Myocyte (in vitro differentiated cells): ENCODE measurements around the gene NMNAT3. TPM values are rescaled to one million over a fixed set of nuclear protein-coding genes. Genes with fewer than 3 reads are reported as not detected.

ENCODE experiments used
- DNase-seq: peaks from one replicate; pipeline ENCODE4 v3.0.0-alpha.2; 2012; ENCODE audit warnings: low read depth
- total RNA-seq: library from RNA; depleted of rRNA; stranded (reverse); fragments of >200 nt; gene quantifications from 2 replicates; pipeline ENCODE4 v1.2.3, GENCODE V29; 2014

NMNAT3 gene
- total RNA-seq, 1 donor from 2014 or later = not detected

DNA sequence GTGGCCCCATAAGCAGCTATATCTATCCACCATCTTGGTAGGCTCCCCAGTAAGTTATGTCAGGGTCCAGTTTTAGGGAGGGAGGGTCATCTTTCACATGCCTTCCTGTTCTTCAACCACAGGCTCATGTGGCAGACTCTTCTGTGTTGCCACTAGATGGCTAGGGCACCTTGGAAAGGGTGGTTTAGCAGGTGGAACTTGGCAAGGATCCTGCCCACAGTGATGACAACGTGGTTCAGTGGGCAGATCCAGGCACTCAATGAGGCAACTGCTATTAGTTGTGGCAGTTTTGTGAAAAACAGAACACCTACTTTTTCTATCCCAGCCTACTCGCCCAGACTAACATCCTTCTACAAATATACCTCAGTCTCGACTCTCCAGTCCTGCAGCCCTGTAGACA lies 131.0 kb downstream of the NMNAT3 start:
- no peak for DNase-seq

DNA sequence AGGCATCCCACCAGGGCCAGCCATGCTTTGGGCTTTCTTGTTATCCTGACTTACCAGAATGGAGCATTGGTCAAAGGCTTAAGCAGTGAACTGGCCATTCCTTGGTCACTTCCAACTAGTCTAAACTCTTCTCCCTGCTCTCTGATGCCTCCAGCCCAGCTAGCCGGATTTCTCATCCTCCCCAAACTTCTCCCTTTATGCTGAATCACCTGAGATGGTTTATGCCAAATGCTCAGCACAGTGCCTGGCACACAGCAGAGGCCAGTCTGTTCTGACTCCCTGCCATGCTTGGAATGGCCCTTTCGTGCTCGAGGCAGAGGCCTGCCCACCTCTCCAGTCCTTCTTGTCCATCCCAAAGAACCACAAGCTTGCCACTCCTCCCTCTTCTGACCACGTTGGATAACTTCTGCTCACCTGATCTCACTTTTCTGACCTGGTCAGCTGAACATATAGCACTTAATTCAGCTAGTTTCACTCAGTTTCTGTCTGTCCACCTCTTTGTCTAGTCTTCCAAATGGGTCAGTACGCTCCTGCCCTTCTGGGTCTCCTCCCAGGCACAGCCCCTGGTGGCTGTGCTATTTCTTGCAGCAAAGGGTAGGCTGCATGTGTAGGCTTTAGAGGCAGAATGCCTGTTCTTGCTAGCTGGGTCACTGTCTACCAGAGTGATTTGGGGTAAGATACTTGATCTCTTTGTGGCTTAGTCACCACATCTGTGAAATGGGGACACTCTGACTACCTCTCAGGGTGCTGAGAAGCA lies 136.1 kb downstream of the NMNAT3 start:
- no peak for DNase-seq

DNA sequence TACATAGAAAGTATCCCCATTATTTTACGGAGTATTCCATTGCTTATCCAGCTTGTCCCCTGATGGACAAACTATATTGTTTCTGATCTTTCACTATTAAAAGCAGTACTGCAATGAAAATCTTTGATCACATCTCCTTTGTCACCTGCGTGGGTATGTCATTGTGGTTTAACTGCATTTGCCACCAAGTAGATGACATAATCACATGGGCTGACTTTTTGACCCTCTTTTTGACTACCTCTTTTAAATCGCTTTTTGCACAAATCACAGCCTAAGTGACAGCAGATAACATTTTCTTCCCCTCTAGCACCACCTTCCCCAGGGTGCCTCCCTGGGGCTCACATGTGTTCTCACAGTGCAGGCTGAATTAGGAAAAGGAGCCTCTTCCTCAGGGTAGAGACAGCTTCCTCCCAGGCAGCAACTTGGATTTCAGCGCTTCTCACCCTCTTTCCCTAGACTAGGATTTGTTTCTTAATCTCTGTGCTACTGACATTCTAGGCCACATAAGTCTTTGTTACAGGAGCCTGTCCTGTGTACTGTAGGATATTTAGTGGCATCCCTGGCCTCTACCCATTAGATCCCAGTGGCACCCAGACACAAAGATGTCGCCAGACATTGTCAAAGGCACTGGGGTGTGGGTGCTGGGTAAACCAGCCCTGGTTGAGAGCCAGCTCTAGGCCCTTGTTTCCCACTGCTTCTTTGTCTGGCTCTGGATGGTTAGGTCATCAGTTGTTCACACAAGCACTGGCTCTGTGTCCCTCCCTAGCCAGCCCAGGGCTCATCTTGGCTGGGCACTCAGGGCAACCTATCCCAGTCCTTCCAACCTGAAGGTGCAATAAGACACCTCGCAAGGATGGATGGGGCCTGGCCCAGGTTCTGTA lies 136.9 kb downstream of the NMNAT3 start:
- no peak for DNase-seq

DNA sequence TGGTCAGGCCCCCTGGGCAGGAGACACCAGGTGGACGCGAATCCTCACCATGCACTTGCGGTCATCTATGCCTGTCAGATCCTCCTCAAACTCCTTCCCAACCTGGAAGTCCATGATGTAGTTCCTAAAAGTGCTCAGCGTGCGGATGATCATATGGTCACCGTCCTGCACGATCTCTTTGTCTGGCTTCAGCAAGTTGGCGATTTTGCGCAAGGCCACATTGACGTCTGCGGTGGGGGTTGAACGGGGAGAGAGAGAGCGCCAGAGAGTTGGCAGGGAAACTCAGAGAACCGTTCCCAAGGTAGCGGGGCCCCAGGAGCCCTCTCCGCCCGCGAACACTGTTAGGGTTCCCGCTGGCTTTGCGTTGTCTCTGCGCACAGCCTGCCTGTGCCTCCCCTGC lies 139.0 kb downstream of the NMNAT3 start:
- DNase-seq = no peak

DNA sequence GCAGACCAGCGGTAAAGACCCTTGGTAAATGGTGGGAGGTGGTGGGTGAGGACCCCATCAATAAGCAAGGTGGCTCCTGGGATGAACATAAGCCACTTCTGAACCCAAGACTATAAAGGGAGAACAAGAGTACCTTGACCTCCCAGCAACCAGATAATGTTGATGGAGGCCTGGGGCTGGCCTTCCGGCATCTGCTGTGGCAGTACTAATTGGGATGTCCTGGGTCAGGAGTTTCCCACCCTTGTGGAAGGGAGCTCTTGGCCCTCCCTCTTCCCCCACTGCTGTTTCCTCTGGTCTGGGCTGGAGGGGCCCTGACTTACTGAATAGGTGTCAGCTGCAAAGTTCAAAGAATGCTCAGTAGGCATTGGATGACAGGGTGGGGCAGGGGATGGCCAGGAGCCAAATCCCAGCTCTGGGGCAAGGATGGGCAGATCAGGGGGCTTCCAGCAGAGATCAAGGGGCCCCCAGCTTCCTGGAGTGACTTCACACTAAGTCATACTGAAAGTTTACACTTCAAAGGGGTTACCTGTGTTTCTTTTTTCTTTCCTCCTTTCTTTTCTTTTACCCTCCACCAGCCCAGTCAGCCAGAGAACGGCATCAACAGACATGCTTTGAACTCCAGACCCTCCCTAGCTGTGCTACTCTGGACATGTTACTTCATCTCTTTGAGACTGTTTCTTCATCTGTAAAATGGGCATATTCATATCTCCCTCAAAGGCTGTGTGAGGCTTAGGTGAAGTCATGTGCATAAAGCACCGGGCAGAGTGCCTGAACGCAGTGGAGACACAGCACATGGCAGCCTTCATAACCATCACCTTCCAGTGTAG lies 139.8 kb downstream of the NMNAT3 start:
- DNase-seq = no peak

DNA sequence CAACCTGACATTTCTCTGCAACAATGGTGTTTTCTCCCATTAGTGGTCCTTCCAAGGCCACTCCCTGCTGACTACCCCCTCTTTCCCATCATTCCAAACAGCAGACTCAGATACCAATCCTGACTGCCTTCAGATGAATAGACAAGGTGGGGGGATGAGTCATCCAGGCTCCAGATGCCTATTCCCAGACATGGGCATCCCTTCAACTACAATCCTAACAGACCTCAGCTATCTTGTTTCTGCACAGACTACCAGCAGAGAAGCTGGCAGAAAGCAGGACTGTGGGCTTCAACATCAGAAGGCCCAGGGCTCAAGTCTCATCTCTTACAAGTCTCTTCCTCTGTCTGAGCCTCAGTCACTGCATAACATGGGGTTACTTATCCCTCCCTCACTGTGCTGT lies 140.4 kb downstream of the NMNAT3 start:
- peak; percentile 48 for DNase-seq

DNA sequence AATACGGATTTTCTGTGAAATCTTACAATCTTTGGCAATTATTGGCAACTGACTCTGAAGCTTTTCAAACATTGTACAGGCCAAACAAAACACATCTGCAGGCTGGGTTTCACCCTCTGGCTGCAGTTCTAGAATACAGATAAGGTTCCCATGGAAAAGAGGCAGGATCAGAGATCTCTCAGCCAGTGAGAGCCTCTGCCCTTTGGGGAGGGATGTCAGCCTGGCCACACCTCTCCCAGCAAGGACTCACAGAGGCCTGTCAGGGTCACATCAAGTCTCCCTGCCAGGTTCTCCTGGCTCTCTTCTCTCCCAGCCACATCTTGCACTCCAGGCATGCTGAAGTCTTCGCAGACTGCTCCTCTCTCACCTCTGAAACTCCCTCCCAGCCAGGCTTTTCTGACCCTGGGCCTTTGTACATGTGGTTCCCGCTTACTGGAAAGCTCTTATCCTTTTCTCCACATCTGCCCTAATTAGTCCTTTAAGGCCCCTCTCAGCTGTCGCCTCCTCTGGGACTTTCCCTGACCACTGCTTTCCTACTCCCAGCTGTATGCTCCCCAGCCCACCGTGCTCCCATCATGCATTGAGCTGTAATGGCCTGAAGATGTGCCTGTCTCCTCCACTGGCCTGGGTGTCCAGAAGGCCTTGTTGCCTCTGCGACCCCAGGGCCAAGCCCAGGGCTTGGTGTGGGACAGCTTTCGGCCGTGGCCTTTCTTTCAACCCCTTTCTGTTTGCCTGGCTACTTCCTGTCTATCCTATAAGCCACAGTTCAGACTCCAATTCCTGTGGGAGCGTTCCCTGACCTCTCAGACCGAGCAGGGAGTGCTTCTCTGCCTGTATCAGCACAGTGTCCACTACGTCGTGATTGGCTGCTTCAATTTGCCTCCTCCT lies 142.5 kb downstream of the NMNAT3 start:
- peak; percentile 53 for DNase-seq

DNA sequence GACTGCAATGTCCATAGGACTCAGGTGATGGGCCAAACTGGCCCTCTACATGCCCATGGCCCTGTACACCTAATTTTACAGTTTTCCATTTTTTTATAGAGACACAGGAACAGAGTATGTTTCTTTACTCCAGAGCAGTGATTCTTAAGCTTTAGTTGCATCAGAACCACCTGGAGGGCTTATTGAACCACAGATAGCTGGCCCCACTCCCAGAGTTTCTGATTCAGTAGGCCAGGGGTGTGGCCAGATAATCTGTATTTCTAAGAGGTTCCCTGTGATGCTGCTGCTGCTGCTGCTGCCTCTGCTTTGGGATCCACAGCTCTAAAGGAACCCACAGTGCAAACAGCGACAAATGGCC lies 143.3 kb downstream of the NMNAT3 start:
- peak; percentile 60 for DNase-seq

DNA sequence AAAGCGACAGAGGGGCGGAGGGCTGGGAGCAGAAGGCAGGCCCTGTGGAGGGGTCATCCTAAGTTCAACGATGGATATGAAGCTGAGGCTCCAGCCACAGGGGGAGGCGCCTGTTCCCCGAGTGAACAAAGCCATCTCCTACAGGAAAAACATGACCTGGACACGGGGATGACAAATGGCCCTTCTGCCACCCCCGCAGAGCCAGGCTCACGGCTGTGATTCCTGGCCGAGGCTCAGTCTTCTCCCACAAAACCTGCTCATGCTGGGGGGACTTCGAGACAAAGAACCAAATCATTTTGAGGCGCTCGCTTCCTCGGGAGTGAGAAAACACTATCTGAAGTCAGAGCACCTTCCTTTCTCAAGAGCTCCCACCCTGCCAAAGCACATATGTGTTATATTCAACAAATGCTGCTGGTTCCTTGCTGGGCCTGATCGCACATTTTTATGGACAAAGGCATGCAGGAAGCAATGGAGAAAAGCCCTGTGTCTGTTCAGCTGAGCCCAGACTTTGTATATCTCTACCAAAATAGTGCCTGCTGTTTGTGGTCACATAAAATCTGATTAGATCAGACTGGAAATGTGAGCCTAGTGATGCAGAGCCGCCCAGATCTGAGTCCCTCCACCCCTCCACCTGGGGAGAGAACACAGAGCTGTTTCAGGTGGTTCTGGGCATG lies 143.9 kb downstream of the NMNAT3 start:
- DNase-seq = peak; percentile 37

DNA sequence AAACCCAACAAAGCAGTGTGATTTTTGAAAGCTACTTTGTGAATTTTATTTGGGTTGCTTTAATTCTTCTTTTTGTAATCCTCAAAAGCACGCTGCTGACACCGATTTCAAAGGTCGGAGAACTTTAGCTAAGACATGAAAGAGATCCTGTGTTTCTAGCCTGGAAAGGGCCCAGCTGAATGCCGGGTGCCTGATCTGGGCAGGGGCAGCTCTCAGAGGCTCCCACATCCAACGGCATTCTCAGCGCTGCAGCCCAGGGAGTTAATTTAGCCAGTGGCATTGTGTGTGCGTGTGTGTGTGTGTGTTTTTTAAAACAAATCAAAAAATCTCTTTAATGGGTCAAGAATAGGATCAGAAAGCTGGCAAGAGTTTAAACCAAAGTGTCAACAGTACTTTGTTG lies 144.8 kb downstream of the NMNAT3 start:
- DNase-seq = no peak

DNA sequence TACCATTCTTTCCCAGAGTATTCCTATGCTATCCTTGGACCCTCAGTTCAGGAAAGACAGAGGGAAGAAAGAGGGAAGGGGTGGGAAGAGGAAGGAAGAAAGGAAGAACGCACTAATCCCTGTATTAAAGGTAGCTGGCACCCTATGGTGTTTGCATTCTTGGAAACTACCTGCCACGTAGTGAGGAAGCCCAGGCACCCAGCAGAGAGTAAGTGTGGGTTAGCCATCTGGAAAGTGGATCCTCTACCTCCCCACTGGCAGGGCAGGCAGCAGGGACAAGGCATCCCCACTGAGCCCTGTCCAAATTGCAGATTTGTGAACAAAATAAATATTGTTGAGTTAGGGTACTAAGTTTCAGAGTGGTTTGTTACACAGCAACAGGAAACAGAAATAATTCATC lies 147.1 kb downstream of the NMNAT3 start:
- no peak for DNase-seq

DNA sequence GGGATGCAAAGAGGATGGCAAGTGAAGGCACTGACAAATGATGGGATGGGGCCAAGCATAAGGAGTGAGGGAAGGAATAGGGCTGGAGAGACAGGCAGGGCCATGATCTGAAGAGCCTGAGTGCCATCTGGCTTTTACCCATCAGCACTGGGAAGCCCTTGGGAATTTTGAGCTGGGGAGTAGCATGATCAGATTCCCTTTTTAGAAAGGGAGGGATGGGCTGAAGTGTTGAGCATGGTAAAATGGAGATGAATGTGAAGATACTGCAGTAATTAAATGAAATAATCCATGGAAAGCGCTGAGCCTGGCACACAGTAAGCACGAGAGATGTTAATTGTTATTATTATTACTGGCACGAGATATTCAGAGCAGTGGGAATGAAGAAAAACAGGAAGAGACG lies 148.1 kb downstream of the NMNAT3 start:
- DNase-seq = peak; percentile 58

DNA sequence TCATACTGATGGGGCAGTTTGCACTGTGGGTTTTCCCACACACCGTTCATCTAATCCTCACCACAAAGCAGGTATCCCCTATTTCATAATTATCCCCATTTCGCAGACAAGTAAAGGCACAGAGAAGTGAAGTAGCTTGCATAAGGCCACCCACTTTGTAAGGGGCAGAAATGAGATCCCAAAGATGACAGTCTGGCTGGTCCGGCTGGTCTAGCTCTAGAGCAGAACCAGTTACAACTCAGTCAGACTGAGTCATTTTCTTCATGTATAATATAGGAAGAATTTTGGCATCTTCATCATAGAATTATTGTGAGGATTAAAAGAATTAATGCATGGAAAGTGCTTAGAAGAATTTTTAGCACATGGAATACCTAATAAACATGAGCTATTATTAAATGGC lies 148.8 kb downstream of the NMNAT3 start:
- no peak for DNase-seq

DNA sequence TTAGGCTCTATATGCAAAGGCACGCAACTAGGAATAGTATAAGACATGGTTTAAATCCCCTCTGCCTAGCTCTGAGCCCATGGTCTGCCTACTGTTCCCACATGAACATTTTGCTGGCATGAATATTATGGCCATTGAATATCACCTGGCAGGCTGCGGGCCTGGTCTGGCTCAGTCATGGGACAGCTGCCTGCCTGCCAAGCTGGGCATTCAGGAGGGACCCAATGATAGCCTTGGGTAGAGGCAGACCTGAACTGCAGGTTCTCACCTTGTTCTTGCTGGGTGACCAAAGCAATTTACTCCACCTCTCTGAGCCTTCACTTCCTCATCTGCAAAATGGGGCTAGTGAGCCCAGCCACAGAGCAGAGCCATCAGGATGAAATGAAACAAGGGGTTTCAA lies 149.5 kb downstream of the NMNAT3 start:
- DNase-seq = no peak

DNA sequence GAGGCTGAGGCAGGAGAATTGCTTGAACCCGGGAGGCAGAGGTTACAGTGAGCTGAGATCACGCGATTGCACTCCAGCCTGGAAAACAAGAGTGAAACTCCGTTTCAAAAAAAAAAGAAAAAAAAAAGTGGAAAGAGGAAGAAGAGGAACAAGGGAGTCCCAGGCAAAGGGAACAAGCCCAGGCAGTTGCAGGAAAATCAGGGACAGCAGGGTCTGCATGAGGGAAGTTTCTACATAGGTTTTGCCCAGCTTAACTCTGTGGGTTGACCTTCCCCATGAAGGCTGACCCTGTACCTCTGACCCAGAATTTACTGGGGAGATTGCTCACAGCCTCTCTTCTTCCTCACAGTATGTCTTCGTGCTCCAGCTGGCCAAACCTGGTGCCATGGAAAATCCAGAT lies 150.5 kb downstream of the NMNAT3 start:
- no peak for DNase-seq

DNA sequence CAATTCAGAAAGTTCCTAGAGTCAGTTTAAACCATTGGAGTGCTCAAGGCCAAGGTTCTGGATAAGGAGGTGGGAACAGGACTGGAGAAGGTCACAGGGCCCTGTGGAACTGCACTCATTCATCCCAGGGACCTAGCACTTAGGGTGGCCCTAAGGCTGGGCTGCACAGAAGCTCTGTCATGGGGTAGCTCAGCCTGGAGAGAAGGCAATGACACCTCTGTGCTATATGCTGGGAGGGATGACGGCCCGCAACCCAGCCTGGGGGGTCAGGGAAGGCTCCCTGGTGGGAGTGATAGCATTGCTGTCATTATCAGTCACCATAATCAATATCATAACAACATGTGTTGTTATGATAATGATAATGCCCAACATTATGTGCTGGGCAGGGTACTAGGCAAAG lies 151.6 kb downstream of the NMNAT3 start:
- no peak for DNase-seq

DNA sequence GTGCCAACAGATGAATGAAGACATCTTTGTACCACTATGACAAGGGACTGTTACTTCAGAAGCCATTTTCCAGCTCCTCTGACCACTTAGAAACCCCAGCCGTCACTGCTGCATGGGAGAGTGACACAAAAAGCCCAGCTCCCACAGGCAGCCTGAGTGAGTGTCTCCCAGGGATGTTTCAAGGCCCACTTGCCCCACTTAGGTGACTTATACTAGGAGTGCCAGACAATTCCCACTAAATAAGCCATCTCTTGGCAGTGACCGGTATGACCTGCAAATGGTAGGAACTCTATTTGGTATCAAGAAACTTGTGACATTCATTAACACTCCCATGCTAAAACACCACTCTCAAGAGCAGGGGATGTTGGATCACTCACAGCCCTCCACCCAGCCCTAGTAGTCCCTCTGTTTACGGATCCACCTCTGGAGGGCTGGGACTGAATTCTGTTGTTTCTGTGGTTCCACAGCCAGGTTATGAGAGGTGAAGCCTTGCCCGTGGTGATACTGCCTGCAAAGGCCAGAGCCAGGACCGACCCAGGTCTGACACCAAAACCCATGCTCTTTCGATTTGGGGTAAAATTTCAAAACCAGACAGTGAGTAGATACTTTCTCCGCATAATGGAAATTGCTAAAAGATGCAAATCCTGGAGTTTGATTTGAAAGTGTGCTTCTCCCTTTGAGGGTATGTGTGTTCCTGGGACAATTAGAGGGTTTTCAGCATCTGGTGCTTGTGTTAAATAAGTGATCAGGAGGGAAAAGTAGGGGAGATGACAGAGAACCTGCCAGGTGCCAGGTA lies 152.7 kb downstream of the NMNAT3 start:
- no peak for DNase-seq

DNA sequence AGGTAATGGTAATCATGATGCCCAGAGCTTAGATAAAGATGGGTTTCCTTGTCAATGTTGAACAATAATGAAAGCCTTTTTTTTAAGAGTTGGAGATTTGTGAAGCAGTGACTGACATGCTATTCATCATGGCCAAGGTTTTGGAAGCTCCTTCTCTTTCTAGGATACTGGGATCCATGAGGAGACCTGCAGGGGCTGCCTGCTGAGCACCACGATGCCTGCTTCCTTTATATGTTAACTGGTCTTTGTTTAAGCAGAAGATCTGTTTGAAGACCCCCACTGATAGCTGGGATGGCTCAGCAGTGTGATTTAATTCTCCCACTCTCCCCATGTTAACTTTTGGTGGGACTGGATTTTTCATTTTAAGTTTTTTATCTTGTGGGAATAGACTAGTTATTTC lies 154.1 kb downstream of the NMNAT3 start:
- DNase-seq = no peak

DNA sequence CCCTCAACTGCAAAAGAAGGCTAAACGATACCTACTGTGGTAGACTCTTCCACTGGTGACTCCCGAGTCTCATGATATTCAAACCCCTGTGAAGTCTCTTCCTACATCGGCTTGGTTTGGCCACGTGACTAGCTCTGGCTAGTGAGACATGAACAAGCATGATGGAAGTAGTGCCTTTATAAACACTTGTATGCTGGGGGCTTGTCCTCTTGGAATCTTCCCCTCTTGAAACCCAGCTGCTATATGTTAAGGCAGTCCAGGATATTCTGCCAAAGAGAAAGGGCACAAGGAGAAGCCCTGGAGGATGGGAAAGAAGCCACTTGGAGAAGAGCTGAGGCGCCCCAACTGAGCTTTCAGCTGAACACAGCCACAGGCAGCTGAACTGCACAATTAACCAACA lies 154.6 kb downstream of the NMNAT3 start:
- no peak for DNase-seq
